ENCODE measurements around the gene CARD11.

DNA sequence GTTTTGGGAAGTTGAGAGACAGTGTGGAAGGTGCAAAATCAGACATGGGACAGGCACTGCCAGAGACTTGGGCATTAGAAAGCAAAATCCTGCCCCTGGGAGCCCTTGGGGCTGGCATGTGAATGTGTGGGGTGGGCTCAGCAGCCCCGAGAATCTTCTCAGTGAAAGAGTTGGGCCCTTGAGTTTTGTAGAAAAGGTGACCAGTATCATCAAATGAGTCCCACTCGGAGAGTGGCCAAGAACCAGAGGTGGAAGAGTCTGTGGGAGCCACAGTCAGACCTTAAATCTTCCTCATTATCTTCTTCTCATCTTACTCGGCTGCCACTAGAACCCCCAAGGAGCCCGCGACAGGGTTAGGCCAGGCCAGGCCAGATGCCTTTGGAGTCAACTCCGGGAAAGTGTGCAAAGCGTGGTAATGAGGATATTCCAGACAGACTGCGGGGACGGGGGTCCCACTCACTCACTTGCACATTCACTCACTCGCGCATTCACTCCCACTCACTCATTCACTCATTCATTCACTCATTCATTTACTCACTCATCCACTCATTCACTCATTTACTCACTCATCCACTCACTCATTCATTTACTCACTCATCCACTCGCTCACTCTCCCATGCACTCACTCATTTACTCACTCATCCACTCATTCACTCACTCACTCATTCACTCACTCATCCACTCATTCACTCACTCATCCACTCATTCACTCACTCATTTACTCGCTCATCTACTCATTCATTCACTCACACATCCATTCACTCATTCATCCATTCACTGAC, 74.9 kb downstream of the CARD11 start:
- TF ChIP-seq CTCF (IDR thresholded peaks at IDR 0.05) (no peak), EZH2 (IDR thresholded peaks at IDR 0.05; ENCODE audit: borderline replicate concordance, insufficient read depth, low read depth, low read length, poor library complexity, severe bottlenecking) (no peak)
